ENCODE data around the gene HPCA. TPM values are rescaled to one million over a fixed set of nuclear protein-coding genes. Genes with fewer than 3 reads are reported as not detected.

Gene HPCA
- total and polyA plus RNA-seq, 10 donors, result 0.29 to 0.33 (median 0.32) TPM; not detected in 7

DNA sequence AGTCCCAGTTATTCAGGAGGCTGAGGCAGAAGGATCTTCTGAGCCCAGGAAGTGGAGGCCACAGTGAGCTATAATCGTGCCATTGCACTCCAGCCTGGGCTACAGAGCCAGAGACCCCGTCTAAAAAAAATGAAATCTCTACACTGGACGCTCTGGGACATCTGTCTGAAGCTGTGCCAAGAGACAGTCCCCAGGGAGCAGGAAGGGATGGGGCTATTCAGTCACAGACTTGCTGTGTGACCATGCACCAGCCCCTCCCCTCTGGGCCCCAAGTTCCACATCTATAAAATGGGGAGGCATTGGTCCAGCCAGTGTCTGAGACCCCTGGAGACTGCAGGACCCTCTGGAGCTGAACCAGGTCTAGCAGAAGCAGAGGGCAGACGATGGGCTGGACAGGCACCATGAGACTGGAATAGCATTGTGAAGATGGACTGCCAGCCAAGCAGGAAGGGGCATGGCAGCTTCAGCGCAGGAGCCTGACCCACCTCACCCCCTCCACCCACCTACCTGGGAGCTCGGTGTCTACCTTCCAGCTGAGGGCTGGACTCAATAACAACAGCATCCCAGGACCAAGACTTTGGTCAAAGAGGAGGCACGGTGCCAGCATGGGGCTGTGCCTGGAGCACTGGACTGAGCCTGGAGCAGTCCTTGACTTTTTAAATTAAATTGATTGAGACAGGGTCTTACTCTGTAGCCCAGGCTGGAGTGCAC lies 13.4 kb downstream of the HPCA start:
- intact Hi-C loops (cut with DNase I; ENCODE audit: low total_unique reads), result no loop called here
- peaks cover 5 to 17% (median 12%) of the 10 kb centered on the region in 6 donors for H3K4me1 ChIP-seq
- peaks cover 0 to 55% (median 22%) of the 10 kb centered on the region in 7 donors for H3K27me3 ChIP-seq (replicated peaks in 1 of 7)
- 62 to 86% (median 79%) methylated on average over 6 to 7 of the region's 7 CpGs for WGBS, 5 donors
- no peak for TF ChIP-seq POLR2AphosphoS5 (IDR thresholded peaks at IDR 0.05)
- no peak for TF ChIP-seq POLR2A (IDR thresholded peaks at IDR 0.05)
- TF ChIP-seq, protein P1, sequence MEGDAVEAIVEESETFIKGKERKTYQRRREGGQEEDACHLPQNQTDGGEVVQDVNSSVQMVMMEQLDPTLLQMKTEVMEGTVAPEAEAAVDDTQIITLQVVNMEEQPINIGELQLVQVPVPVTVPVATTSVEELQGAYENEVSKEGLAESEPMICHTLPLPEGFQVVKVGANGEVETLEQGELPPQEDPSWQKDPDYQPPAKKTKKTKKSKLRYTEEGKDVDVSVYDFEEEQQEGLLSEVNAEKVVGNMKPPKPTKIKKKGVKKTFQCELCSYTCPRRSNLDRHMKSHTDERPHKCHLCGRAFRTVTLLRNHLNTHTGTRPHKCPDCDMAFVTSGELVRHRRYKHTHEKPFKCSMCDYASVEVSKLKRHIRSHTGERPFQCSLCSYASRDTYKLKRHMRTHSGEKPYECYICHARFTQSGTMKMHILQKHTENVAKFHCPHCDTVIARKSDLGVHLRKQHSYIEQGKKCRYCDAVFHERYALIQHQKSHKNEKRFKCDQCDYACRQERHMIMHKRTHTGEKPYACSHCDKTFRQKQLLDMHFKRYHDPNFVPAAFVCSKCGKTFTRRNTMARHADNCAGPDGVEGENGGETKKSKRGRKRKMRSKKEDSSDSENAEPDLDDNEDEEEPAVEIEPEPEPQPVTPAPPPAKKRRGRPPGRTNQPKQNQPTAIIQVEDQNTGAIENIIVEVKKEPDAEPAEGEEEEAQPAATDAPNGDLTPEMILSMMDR (IDR thresholded peaks at IDR 0.05 in 8 of 11, conservative IDR thresholded peaks at IDR 0.05 in 3 of 11), result no peak
- H3K36me3 ChIP-seq, result no peaks in the 10 kb centered on the region
- no peak overlapping the region for H3K4me3 ChIP-seq
- DNase-seq, result peak; percentile 39
- no peaks in the 10 kb centered on the region for H3K9me3 ChIP-seq
- H3K27ac ChIP-seq, result no peak overlapping the region

DNA sequence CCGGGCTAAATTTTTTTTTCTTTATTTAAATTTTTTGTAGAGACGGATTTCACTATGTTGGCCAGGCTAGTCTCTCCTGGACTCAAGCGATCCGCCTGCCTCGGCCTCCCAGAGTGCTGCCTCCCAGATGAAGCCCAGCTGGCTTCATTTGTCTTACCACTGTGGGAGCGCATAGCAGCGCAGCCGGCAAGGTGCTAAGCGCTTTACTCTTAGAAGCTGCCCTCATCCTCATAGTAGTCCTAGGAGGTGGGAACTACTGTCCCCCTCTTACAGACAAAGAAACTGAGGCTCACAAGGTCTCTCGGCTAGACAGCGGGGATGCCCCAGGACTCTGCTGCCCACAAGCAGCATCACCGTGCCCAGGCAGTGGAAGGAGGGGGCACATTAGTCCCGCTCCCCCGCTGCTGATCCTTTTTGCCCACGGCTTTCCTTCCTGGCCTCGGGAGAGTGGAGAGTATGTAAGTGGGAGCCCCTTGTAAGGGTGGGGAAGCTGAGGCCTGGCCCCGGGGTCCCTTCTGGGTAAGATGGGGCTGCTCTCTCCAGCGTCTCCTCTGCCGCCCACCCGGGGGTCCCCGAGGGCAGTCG lies 14.2 kb downstream of the HPCA start:
- Histone ChIP-seq H3K4me3 (peak overlapping the region; percentile 41 to 77 (median 47)), H3K9me3 (no peaks in the 10 kb centered on the region), H3K4me1 (peaks cover 5 to 17% (median 12%) of the 10 kb centered on the region in 6 donors), H3K36me3 (no peaks in the 10 kb centered on the region), H3K27ac (peak overlapping the region in 1 of 8 donors; percentile 49), H3K27me3 (replicated peaks in 1 of 7) (peaks cover 0 to 50% (median 22%) of the 10 kb centered on the region in 7 donors)
- TF ChIP-seq, protein P1 (IDR thresholded peaks at IDR 0.05 in 8 of 11, conservative IDR thresholded peaks at IDR 0.05 in 3 of 11), result no peak
- TF ChIP-seq POLR2A (IDR thresholded peaks at IDR 0.05) (no peak), POLR2AphosphoS5 (IDR thresholded peaks at IDR 0.05) (no peak)
- intact Hi-C loops (cut with DNase I; ENCODE audit: low total_unique reads), result no loop called here
- peak; percentile 37 for DNase-seq
- 25 to 43% (median 28%) methylated on average over 16 to 22 of the region's 22 CpGs for WGBS, 5 donors

DNA sequence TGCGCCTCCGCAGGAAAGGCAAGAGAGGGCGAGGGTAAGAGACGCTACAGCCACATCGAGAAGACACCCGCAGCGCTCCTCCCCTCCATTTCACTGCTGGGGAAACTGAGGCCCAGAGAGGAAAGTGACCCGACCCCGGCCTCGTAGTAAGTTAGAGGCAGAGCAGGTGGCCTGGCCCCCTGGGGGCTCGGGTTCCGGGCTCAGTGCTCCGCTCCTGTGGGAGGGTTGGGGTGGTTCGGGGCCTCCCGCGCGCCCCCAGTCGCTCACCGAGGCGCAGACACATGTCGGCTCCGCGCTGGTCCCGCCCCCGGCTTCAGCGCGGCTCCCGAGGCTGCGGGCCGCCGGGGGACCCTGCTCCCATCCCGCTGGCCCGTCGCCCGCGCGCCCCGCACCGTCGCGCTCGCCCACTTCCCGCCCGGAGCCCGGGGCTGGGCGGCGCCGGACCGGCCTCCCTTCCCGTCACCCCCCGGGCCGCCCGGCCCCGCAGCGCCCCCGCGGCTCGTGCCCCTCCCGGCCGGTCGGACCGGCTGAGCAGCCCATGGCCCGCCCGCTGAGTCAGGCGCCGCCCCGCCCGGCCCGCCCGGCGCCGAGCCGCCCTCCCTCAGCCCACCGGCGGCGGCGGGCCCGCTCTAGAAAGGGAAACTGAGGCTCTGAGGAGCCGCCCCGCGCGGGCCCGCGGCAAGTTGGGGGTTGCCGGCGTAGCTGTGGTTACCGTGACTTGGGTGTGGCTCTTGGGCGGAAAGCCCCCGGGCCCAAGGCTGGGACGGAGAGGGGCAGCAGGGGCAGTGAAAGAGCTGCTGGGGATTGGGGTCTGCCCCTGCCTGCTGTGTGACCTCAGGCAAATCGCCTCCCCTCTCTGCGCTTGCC lies 14.9 kb downstream of the HPCA start, which contains the start of gene TMEM54:
Gene TMEM54, minus strand, starts transcription at position 434 of the 867 bp plus-strand sequence. Its CDS starts 151 bp downstream, at position 283.
- peak within 1 kb of the TSS in 3 of 8 donors; percentile 11 to 49 (median 37) for H3K27ac ChIP-seq
- peak; percentile 72 for DNase-seq
- TF ChIP-seq POLR2AphosphoS5 (IDR thresholded peaks at IDR 0.05) (no peak), POLR2A (IDR thresholded peaks at IDR 0.05) (no peak)
- TF ChIP-seq, protein P1 (IDR thresholded peaks at IDR 0.05 in 8 of 11, conservative IDR thresholded peaks at IDR 0.05 in 3 of 11), result no peak
- peaks cover 5 to 17% (median 12%) of the 10 kb centered on the region in 6 donors for H3K4me1 ChIP-seq
- peak within 1 kb of the TSS; percentile 41 to 77 (median 47) for H3K4me3 ChIP-seq
- intact Hi-C loops (cut with DNase I; ENCODE audit: low total_unique reads), result no loop called here
- no peaks in the 10 kb centered on the region for H3K9me3 ChIP-seq
- peaks cover 0 to 50% (median 22%) of the 10 kb centered on the region in 7 donors for H3K27me3 ChIP-seq (replicated peaks in 1 of 7)
- WGBS, 5 donors, result 1 to 2% (median 1%) methylated on average over 20 to 92 of the region's 92 CpGs
- H3K36me3 ChIP-seq, result no peaks in the 10 kb centered on the region
